ENCODE data around the gene RALGPS1.

RALGPS1 gene

DNA sequence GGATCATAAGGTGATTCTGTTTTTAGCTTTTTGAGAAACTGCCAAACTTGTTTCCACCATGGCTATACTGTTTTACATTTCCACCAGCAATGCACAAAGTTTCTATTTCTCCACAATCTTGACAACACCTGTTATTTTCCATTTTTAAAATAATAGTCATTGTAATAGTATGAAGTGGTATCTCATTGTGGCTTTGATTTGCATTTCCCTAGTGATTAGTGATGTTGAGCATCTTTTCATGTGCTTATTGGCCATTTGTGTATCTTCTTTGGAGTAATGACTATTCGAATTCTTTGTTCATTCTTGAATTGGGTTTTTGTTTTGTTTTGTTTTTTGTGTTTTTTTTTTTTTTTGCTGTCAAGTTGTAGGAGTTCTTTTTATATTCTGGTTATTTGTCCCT lies 354.9 kb downstream of the RALGPS1 start:
- no peak overlapping the region for H2AFZ ChIP-seq
- H3K4me2 ChIP-seq (ENCODE audit: low read length) = no peak overlapping the region
- H3K9ac ChIP-seq = no peak overlapping the region
- no peaks in the 10 kb centered on the region for H3K9me3 ChIP-seq (ENCODE audit: control insufficient read depth, low read length)
- no peaks in the 10 kb centered on the region for H3K36me3 ChIP-seq (ENCODE audit: control insufficient read depth, insufficient read depth, low read length)
- no peak overlapping the region for H3K27ac ChIP-seq
- H3K27me3 ChIP-seq (ENCODE audit: control insufficient read depth, insufficient read depth, low read length) = no peaks in the 10 kb centered on the region
- H3K4me1 ChIP-seq = peaks cover 13% of the 10 kb centered on the region
- H3K79me2 ChIP-seq = no peaks in the 10 kb centered on the region
- no peak overlapping the region for H3K4me3 ChIP-seq (ENCODE audit: low read depth, low read length)
- TF ChIP-seq, protein P1, sequence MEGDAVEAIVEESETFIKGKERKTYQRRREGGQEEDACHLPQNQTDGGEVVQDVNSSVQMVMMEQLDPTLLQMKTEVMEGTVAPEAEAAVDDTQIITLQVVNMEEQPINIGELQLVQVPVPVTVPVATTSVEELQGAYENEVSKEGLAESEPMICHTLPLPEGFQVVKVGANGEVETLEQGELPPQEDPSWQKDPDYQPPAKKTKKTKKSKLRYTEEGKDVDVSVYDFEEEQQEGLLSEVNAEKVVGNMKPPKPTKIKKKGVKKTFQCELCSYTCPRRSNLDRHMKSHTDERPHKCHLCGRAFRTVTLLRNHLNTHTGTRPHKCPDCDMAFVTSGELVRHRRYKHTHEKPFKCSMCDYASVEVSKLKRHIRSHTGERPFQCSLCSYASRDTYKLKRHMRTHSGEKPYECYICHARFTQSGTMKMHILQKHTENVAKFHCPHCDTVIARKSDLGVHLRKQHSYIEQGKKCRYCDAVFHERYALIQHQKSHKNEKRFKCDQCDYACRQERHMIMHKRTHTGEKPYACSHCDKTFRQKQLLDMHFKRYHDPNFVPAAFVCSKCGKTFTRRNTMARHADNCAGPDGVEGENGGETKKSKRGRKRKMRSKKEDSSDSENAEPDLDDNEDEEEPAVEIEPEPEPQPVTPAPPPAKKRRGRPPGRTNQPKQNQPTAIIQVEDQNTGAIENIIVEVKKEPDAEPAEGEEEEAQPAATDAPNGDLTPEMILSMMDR (IDR thresholded peaks at IDR 0.05) = no peak

Measured in parathyroid adenoma (tissue), 2 donors.